Upper lobe of left lung (tissue), 6 donors: ENCODE results near the gene KANSL1. TPM values are rescaled to one million over a fixed set of nuclear protein-coding genes. Genes with fewer than 3 reads are reported as not detected.

ENCODE experiments used
- ATAC-seq, 2 donors: fragments of 200-7000 bp; cut with Tn5 transposase; one replicate each; pipeline ENCODE4 v1.9.1; 2022; ENCODE audit warnings: mild to moderate bottlenecking in 2 of 2, moderate library complexity in 2 of 2; ENCODE audit not compliant: low FRiP score in 2 of 2
- DNase-seq, 2 donors: peaks; one replicate each; pipeline ENCODE4 v3.0.0-alpha.2; 2019 to 2020
- H3K27ac ChIP-seq, 4 donors: fragments of 200-600 bp; sonication (generic); one replicate each; pipeline ENCODE4 v1.5.1; 2016 to 2019
- H3K27me3 ChIP-seq, 4 donors: fragments of 200-600 bp; sonication (generic); one replicate each; pipeline ENCODE4 v1.5.1; 2017 to 2019
- H3K36me3 ChIP-seq, 4 donors: fragments of 200-600 bp; sonication (generic); one replicate each; pipeline ENCODE4 v1.5.1; 2016 to 2019
- H3K4me1 ChIP-seq, 4 donors: fragments of 200-600 bp; sonication (generic); one replicate each; pipeline ENCODE4 v1.5.1; 2018 to 2019
- H3K4me3 ChIP-seq, 4 donors: fragments of 200-600 bp; sonication (generic); one replicate each; pipeline ENCODE4 v1.5.1; 2017 to 2019; ENCODE audit warnings: mild to moderate bottlenecking in 2 of 4, moderate library complexity in 1 of 4
- H3K9me3 ChIP-seq, 4 donors: fragments of 200-600 bp; sonication (generic); one replicate each; pipeline ENCODE4 v1.5.1; 2018 to 2019
- CTCF ChIP-seq, 6 experiments: fragments of 450-650 bp in 4 of 6; fragments of 200-600 bp in 2 of 6; sonication (generic) in 2 of 6; IDR thresholded peaks; one replicate each; pipeline ENCODE4 v1.5.1; 2016 to 2019; ENCODE audit warnings: antibody characterized with exemption in 6 of 6
- EP300 ChIP-seq, 4 donors: sonication (generic); formaldehyde crosslinking; IDR thresholded peaks; one replicate each; pipeline ENCODE4 v1.5.1; 2017; ENCODE audit warnings: antibody characterized with exemption in 4 of 4, control low read depth in 2 of 4
- POLR2A ChIP-seq, 4 donors: fragments of 450-650 bp; IDR thresholded peaks; one replicate each; pipeline ENCODE4 v1.5.1; 2016 to 2017; ENCODE audit warnings: antibody characterized with exemption in 4 of 4, mild to moderate bottlenecking in 2 of 4
- POLR2AphosphoS5 ChIP-seq, 2 donors: sonication (generic); formaldehyde crosslinking; IDR thresholded peaks; one replicate each; pipeline ENCODE4 v1.5.1; 2017; ENCODE audit warnings: antibody characterized with exemption in 2 of 2
- whole genome bisulfite sequencing, 2 donors: methylation state at CpG; one replicate each; pipeline ENCODE4 v1.1.5; 2017 to 2018; 5-methylcytosine and 5-hydroxymethylcytosine counted together
- total RNA-seq, 6 donors: library from RNA; depleted of rRNA in 4 of 6; stranded (reverse); fragments of >200 nt in 4 of 6; gene quantifications; one replicate each; pipeline versions ENCODE4 v1.1.0 to v1.2.1, GENCODE V29; 2016 to 2021
- donor health status: DM: no; HTN: no; CAD: no; lungs with moderate emphysema.
- donor health status: DM: no; HTN: yes; CAD: no; lungs with severe emphysema.

KANSL1 gene
- total RNA-seq, 6 donors from 2014 or later = 60.5 to 294 (median 108) TPM

- ATAC-seq = no peak
- H3K27ac ChIP-seq = no peak overlapping the region
- no peaks in the 10 kb centered on the region for H3K27me3 ChIP-seq
- H3K4me3 ChIP-seq = no peak overlapping the region
- WGBS, 2 donors = 74 to 80% methylated on average over 4 of the region's 4 CpGs
- no peak for TF ChIP-seq EP300 (IDR thresholded peaks at IDR 0.05)
- TF ChIP-seq POLR2A (IDR thresholded peaks at IDR 0.05) = no peak
- no peak for TF ChIP-seq POLR2AphosphoS5 (IDR thresholded peaks at IDR 0.05)
- no peak for TF ChIP-seq CTCF (IDR thresholded peaks at IDR 0.05)
- no peaks in the 10 kb centered on the region for H3K36me3 ChIP-seq
- DNase-seq = no peak
- H3K4me1 ChIP-seq = peaks cover 25 to 54% (median 44%) of the 10 kb centered on the region in 4 donors
- H3K9me3 ChIP-seq = no peaks in the 10 kb centered on the region
Measured at GRCh38 chr17:46128453-46128852, 64.8 kb downstream of the KANSL1 start.

- peaks cover 34 to 64% (median 51%) of the 10 kb centered on the region in 4 donors for H3K4me1 ChIP-seq
- 97 to 100% methylated on average over 2 of the region's 2 CpGs for WGBS, 2 donors
Measured at GRCh38 chr17:46127524-46127923, 65.7 kb downstream of the KANSL1 start.

GRCh38 chr17:46126840-46127239 is 66.4 kb downstream of the KANSL1 start:
- no peak for ATAC-seq
- WGBS, 2 donors = 88 to 94% methylated on average over 1 of the region's 1 CpG

More at GRCh38 chr17:46127524-46127923, 65.7 kb downstream of the KANSL1 start:
- ATAC-seq = no peak
- Histone ChIP-seq H3K4me3 (no peak overlapping the region), H3K27me3 (no peaks in the 10 kb centered on the region), H3K9me3 (no peaks in the 10 kb centered on the region), H3K36me3 (no peaks in the 10 kb centered on the region), H3K27ac (no peak overlapping the region)
- TF ChIP-seq POLR2AphosphoS5 (IDR thresholded peaks at IDR 0.05) (no peak), POLR2A (IDR thresholded peaks at IDR 0.05) (no peak), EP300 (IDR thresholded peaks at IDR 0.05) (no peak), CTCF (IDR thresholded peaks at IDR 0.05) (no peak)
- no peak for DNase-seq

GRCh38 chr17:46125831-46126230 is 67.4 kb downstream of the KANSL1 start:
- DNase-seq (no peak), ATAC-seq (no peak)
- WGBS, 2 donors = 89 to 90% methylated on average over 6 of the region's 6 CpGs
- no peaks in the 10 kb centered on the region for H3K27me3 ChIP-seq
- no peaks in the 10 kb centered on the region for H3K9me3 ChIP-seq
- TF ChIP-seq CTCF (IDR thresholded peaks at IDR 0.05) = no peak
- no peak for TF ChIP-seq EP300 (IDR thresholded peaks at IDR 0.05)
- no peak for TF ChIP-seq POLR2AphosphoS5 (IDR thresholded peaks at IDR 0.05)
- TF ChIP-seq POLR2A (IDR thresholded peaks at IDR 0.05) = no peak
- no peak overlapping the region for H3K4me3 ChIP-seq
- H3K36me3 ChIP-seq = no peaks in the 10 kb centered on the region
- peaks cover 41 to 81% (median 65%) of the 10 kb centered on the region in 4 donors for H3K4me1 ChIP-seq
- no peak overlapping the region for H3K27ac ChIP-seq

More at GRCh38 chr17:46126840-46127239, 66.4 kb downstream of the KANSL1 start:
- Histone ChIP-seq H3K9me3 (no peaks in the 10 kb centered on the region), H3K27me3 (no peaks in the 10 kb centered on the region), H3K27ac (no peak overlapping the region), H3K36me3 (no peaks in the 10 kb centered on the region), H3K4me1 (peaks cover 40 to 71% (median 58%) of the 10 kb centered on the region in 4 donors), H3K4me3 (no peak overlapping the region)
- DNase-seq = no peak
- TF ChIP-seq POLR2A (IDR thresholded peaks at IDR 0.05) (no peak), POLR2AphosphoS5 (IDR thresholded peaks at IDR 0.05) (no peak), CTCF (IDR thresholded peaks at IDR 0.05) (no peak), EP300 (IDR thresholded peaks at IDR 0.05) (no peak)
